Fibroblast of peridontal ligament (primary cell): ENCODE results near the gene EYS.
"Not testable (repeated sequence)": the region's sequence is repeated elsewhere in the genome, so short reads cannot be mapped to it uniquely, and the experiment has no call there.

Source experiments
- DNase-seq: peaks from one replicate; pipeline ENCODE4 v3.0.0-alpha.2; 2010; ENCODE audit errors: extremely low read depth

Gene EYS

GRCh38 chr6:63828678-63829077 is 1878.3 kb downstream of the EYS start:
- DNase-seq, result not testable (repeated sequence)

GRCh38 chr6:63824722-63825121 is 1882.3 kb downstream of the EYS start:
- DNase-seq, result no peak

- DNase-seq, result no peak
Measured at GRCh38 chr6:63821442-63821841, 1885.6 kb downstream of the EYS start.

- no peak for DNase-seq
Measured at GRCh38 chr6:63819831-63820230, 1887.2 kb downstream of the EYS start.

GRCh38 chr6:63817492-63818050 is 1889.5 kb downstream of the EYS start:
- no peak for DNase-seq

- DNase-seq, result no peak
Measured at GRCh38 chr6:63816982-63817436, 1890.0 kb downstream of the EYS start.

- no peak for DNase-seq
Measured at GRCh38 chr6:63816401-63816981, 1890.5 kb downstream of the EYS start.

- no peak for DNase-seq
Measured at GRCh38 chr6:63814459-63814858, 1892.6 kb downstream of the EYS start.

GRCh38 chr6:63813566-63814120 is 1893.4 kb downstream of the EYS start:
- peak; percentile 24 for DNase-seq

- DNase-seq, result no peak
Measured at GRCh38 chr6:63808576-63808975, 1898.5 kb downstream of the EYS start.

- no peak for DNase-seq
Measured at GRCh38 chr6:63807056-63807455, 1900.0 kb downstream of the EYS start.

GRCh38 chr6:63806573-63806913 is 1900.5 kb downstream of the EYS start:
- DNase-seq, result no peak

- DNase-seq, result peak; percentile 85
Measured at GRCh38 chr6:63805808-63806572, 1901.0 kb downstream of the EYS start.

- DNase-seq, result no peak
Measured at GRCh38 chr6:63805345-63805744, 1901.7 kb downstream of the EYS start.

- DNase-seq, result peak; percentile 72
Measured at GRCh38 chr6:63804381-63804956, 1902.6 kb downstream of the EYS start.

- DNase-seq, result no peak
Measured at GRCh38 chr6:63803371-63803770, 1903.7 kb downstream of the EYS start.

- DNase-seq, result peak; percentile 60
Measured at GRCh38 chr6:63802606-63803206, 1904.3 kb downstream of the EYS start.

- not testable (repeated sequence) for DNase-seq
Measured at GRCh38 chr6:63800386-63800785, 1906.6 kb downstream of the EYS start.

- no peak for DNase-seq
Measured at GRCh38 chr6:63799813-63800212, 1907.2 kb downstream of the EYS start.

- no peak for DNase-seq
Measured at GRCh38 chr6:63799313-63799712, 1907.7 kb downstream of the EYS start.

GRCh38 chr6:63798378-63798777 is 1908.6 kb downstream of the EYS start:
- DNase-seq, result no peak

GRCh38 chr6:63797721-63798120 is 1909.3 kb downstream of the EYS start:
- no peak for DNase-seq
